ENCODE measurements around the gene TNFAIP8. TPM values are rescaled to one million over a fixed set of nuclear protein-coding genes. Genes with fewer than 3 reads are reported as not detected.

Gene TNFAIP8
- total RNA-seq, 1 experiment from 2014 or later = 7.3 TPM

GRCh38 chr5:119393746-119394145, 37.9 kb downstream of the TNFAIP8 start:
- Histone ChIP-seq H3K18ac (ENCODE audit: insufficient read length, low read depth, low read length) (no peak overlapping the region), H3K14ac (ENCODE audit: insufficient read depth, low read length) (no peak overlapping the region), H3K23ac (ENCODE audit: insufficient read length, low read depth, low read length) (no peak overlapping the region), H3K27me3 (ENCODE audit: insufficient read depth, low read length) (no peaks in the 10 kb centered on the region), H2BK20ac (ENCODE audit: low read depth, low read length, poor library complexity, severe bottlenecking) (no peak overlapping the region), H2AFZ (ENCODE audit: low read length) (no peak overlapping the region), H3K9ac (ENCODE audit: extremely low read depth, insufficient read length, low read length) (no peak overlapping the region), H3K4me2 (ENCODE audit: insufficient read depth, insufficient read length, low read length) (no peak overlapping the region), H3T11ph (ENCODE audit: low read length) (no peak overlapping the region), H3K23me2 (ENCODE audit: insufficient read length, low read depth, low read length, poor library complexity, severe bottlenecking) (no peaks in the 10 kb centered on the region), H3K79me2 (ENCODE audit: insufficient read depth, low read length) (no peaks in the 10 kb centered on the region), H3K56ac (ENCODE audit: insufficient read length, low read depth, low read length) (no peak overlapping the region), H2BK15ac (ENCODE audit: low read depth, low read length) (no peak overlapping the region), H4K8ac (replicated peaks; ENCODE audit: insufficient read length, low read depth, low read length) (no peak overlapping the region), H3K27ac (ENCODE audit: insufficient read length, low read depth, low read length) (no peak overlapping the region), H2AK5ac (ENCODE audit: insufficient read length, low read length) (no peak overlapping the region), H4K20me1 (ENCODE audit: control insufficient read depth, insufficient read depth, insufficient read length) (no peaks in the 10 kb centered on the region), H2BK12ac (ENCODE audit: insufficient read length, low read depth, low read length) (no peak overlapping the region), H3K4ac (ENCODE audit: low read depth, low read length) (no peak overlapping the region), H2BK120ac (ENCODE audit: low read depth, low read length, poor library complexity, severe bottlenecking) (no peak overlapping the region), H4K5ac (ENCODE audit: insufficient read length, low read depth, low read length) (no peak overlapping the region), H4K91ac (ENCODE audit: insufficient read length, low read depth, low read length) (no peak overlapping the region), H3K9me3 (ENCODE audit: control insufficient read depth, low read depth, low read length) (no peaks in the 10 kb centered on the region), H3K4me1 (ENCODE audit: insufficient read depth, low read length) (peaks cover 10% of the 10 kb centered on the region), H3K79me1 (ENCODE audit: insufficient read depth, low read depth, low read length, poor library complexity, severe bottlenecking) (no peaks in the 10 kb centered on the region), H2BK5ac (ENCODE audit: insufficient read length, low read length) (no peak overlapping the region)
- DNase-seq = no peak
- peaks cover 0 to 2% of the 10 kb centered on the region in 2 experiments; a peak in 2 of 5 replicates for H3K9me3 Mint-ChIP-seq
- no peak overlapping the region for H3K4me3 Mint-ChIP-seq
- no CpG with 5 or more reads among the region's 1 CpG for WGBS (ENCODE audit: extremely low coverage, insufficient read length, low lambda C conversion rate)
- H3K4me1 Mint-ChIP-seq = peaks cover 18 to 20% of the 10 kb centered on the region in 2 experiments
- no peak overlapping the region for H3K27ac Mint-ChIP-seq
- TF ChIP-seq CTCF (conservative IDR thresholded peaks at IDR 0.05) = no peak
- no peaks in the 10 kb centered on the region for H3K27me3 Mint-ChIP-seq (ENCODE audit: low read depth)
- peaks cover 2 to 11% (median 8%) of the 10 kb centered on the region in 3 experiments; a peak in 5 of 7 replicates for H3K36me3 Mint-ChIP-seq (ENCODE audit: insufficient read depth in 1 of 3, low read depth in 3 of 3)

All from H9 (cell line).